Measurements from ENCODE around the gene TMOD3.

- 0 out of 2 replicates have a peak, but pooled peaks have one; percentile 10 for TF ChIP-seq CTCF (conservative IDR thresholded peaks at IDR 0.05; ENCODE audit: low read length)
- no peak for TF ChIP-seq EZH2phosphoT487 (IDR thresholded peaks at IDR 0.05; ENCODE audit: borderline replicate concordance)
Measured at GRCh38 chr15:51936105-51936478, 106.6 kb downstream of the TMOD3 start.

Measured in Loucy (cell line).